Calu3 (cell line): ENCODE results near the gene AFAP1. TPM values are rescaled to one million over a fixed set of nuclear protein-coding genes. Genes with fewer than 3 reads are reported as not detected.

Experiments used
- BruUV-seq: library from RNA; stranded (reverse); fragments of 400-500 nt; replicated peaks from 2 replicates; lab custom pipeline; 2021; lab: Mats Ljungman, UMichigan
- CTCF ChIA-PET: fragments of 300-600 bp; sonication (Branson Sonifier 250); formaldehyde crosslinking; loops from one replicate; lab custom pipeline; 2022; ENCODE audit warnings: antibody characterized with exemption; lab: Charles Lee
- DNase-seq: peaks from one replicate; pipeline ENCODE4 v3.0.0; 2022
- H3K27ac Mint-ChIP-seq: one replicate; pipeline ENCODE4 v1.8.0; 2022; ENCODE audit warnings: mixed read lengths; ENCODE audit not compliant: unreplicated experiment
- H3K27me3 Mint-ChIP-seq: one replicate; pipeline ENCODE4 v1.8.0; 2022; ENCODE audit warnings: mixed read lengths; ENCODE audit not compliant: unreplicated experiment
- H3K36me3 Mint-ChIP-seq: one replicate; pipeline ENCODE4 v1.8.0; 2022; ENCODE audit warnings: mild to moderate bottlenecking, moderate library complexity, mixed read lengths; ENCODE audit not compliant: insufficient read depth, unreplicated experiment
- H3K4me1 Mint-ChIP-seq: one replicate; pipeline ENCODE4 v1.8.0; 2022; ENCODE audit warnings: mild to moderate bottlenecking, low read depth, mixed read lengths; ENCODE audit not compliant: unreplicated experiment
- H3K4me3 Mint-ChIP-seq: one replicate; pipeline ENCODE4 v1.8.0; 2022; ENCODE audit warnings: mild to moderate bottlenecking, low read depth, moderate library complexity, mixed read lengths; ENCODE audit not compliant: unreplicated experiment
- H3K9me3 Mint-ChIP-seq: one replicate; pipeline ENCODE4 v1.8.0; 2022; ENCODE audit warnings: low read depth, mixed read lengths; ENCODE audit not compliant: unreplicated experiment
- CTCF ChIP-seq: fragments of 200-600 bp; IDR thresholded peaks from one replicate; pipeline ENCODE4 v1.8.0; 2022; ENCODE audit warnings: antibody characterized with exemption; ENCODE audit not compliant: unreplicated experiment
- intact Hi-C: fragments of 100-400 bp; cut with micrococcal nuclease; formaldehyde crosslinking; loops from one replicate; pipeline ENCODE4 v1.10.0; 2022; ENCODE audit not compliant: unreplicated experiment
- total RNA-seq: library from RNA; stranded (reverse); gene quantifications from 2 replicates; pipeline ENCODE4 v1.2.3, GENCODE V29; 2022

The AFAP1 gene
- total RNA-seq, 1 experiment from 2014 or later: 40.1 TPM

- no peak overlapping the region for H3K27ac Mint-ChIP-seq
- peaks cover 18% of the 10 kb centered on the region for H3K36me3 Mint-ChIP-seq
- no peaks in the 10 kb centered on the region for H3K4me1 Mint-ChIP-seq
- no peaks in the 10 kb centered on the region for H3K9me3 Mint-ChIP-seq
- intact Hi-C loops: no loop called here
- CTCF ChIA-PET: no interaction called here
- TF ChIP-seq CTCF: no peak
- no TSS peak for BruUV-seq
- DNase-seq: no peak
- H3K4me3 Mint-ChIP-seq: no peak overlapping the region
- H3K27me3 Mint-ChIP-seq: no peaks in the 10 kb centered on the region
Measured at GRCh38 chr4:7815562-7815961, 124.1 kb downstream of the AFAP1 start.

GRCh38 chr4:7814451-7814850, 125.2 kb downstream of the AFAP1 start:
- DNase-seq: no peak
- H3K36me3 Mint-ChIP-seq: peaks cover 24% of the 10 kb centered on the region
- intact Hi-C loops: no loop called here
- H3K27ac Mint-ChIP-seq: no peak overlapping the region
- H3K27me3 Mint-ChIP-seq: no peaks in the 10 kb centered on the region
- H3K9me3 Mint-ChIP-seq: no peaks in the 10 kb centered on the region
- H3K4me1 Mint-ChIP-seq: no peaks in the 10 kb centered on the region
- no peak overlapping the region for H3K4me3 Mint-ChIP-seq
- TF ChIP-seq CTCF: no peak
- no TSS peak for BruUV-seq
- CTCF ChIA-PET: no interaction called here

- no TSS peak for BruUV-seq
- intact Hi-C loops: no loop called here
- no peak overlapping the region for H3K4me3 Mint-ChIP-seq
- DNase-seq: no peak
- no peaks in the 10 kb centered on the region for H3K4me1 Mint-ChIP-seq
- no peak for TF ChIP-seq CTCF
- no peak overlapping the region for H3K27ac Mint-ChIP-seq
- no peaks in the 10 kb centered on the region for H3K9me3 Mint-ChIP-seq
- CTCF ChIA-PET: no interaction called here
- peaks cover 26% of the 10 kb centered on the region for H3K36me3 Mint-ChIP-seq
- H3K27me3 Mint-ChIP-seq: no peaks in the 10 kb centered on the region
Measured at GRCh38 chr4:7813674-7814073, 126.0 kb downstream of the AFAP1 start.

- Mint-ChIP-seq H3K36me3 (peaks cover 29% of the 10 kb centered on the region), H3K4me3 (no peak overlapping the region), H3K9me3 (no peaks in the 10 kb centered on the region), H3K27me3 (no peaks in the 10 kb centered on the region), H3K4me1 (no peaks in the 10 kb centered on the region), H3K27ac (no peak overlapping the region)
- BruUV-seq: no TSS peak
- intact Hi-C loops: no loop called here
- no peak for TF ChIP-seq CTCF
- CTCF ChIA-PET: no interaction called here
- DNase-seq: no peak
Measured at GRCh38 chr4:7812921-7813320, 126.7 kb downstream of the AFAP1 start.
